PC-9 (cell line): Measurements from ENCODE around the gene OR8B8. TPM values are rescaled to one million over a fixed set of nuclear protein-coding genes. Genes with fewer than 3 reads are reported as not detected.
"Not testable (repeated sequence)": the region's sequence is repeated elsewhere in the genome, so short reads cannot be mapped to it uniquely, and the experiment has no call there.

Source experiments
- BruUV-seq: library from RNA; stranded (reverse); fragments of 400-500 nt; replicated peaks from 2 replicates; lab custom pipeline; 2021; lab: Mats Ljungman, UMichigan
- CTCF ChIA-PET: fragments of 300-600 bp; sonication (Branson Sonifier 250); formaldehyde crosslinking; loops from one replicate; lab custom pipeline; 2022; ENCODE audit warnings: antibody characterized with exemption; lab: Charles Lee
- POLR2A ChIA-PET: fragments of 300-600 bp; sonication (Branson Sonifier 250); formaldehyde crosslinking; loops from one replicate; lab custom pipeline; 2022; ENCODE audit warnings: antibody characterized with exemption; ENCODE audit not compliant: unreplicated experiment; lab: Charles Lee
- DNase-seq, 2 experiments: peaks; one replicate each; pipeline versions ENCODE4 v3.0.0 to v3.0.0-alpha.2; 2015 to 2022; ENCODE audit warnings: mixed read lengths in 1 of 2
- H2AFZ ChIP-seq: fragments of 200-600 bp; sonication (generic); 2 replicates; pipeline ENCODE4 v1.8.1; 2017; ENCODE audit warnings: antibody characterized with exemption
- H3F3A ChIP-seq: fragments of 200-600 bp; sonication (generic); 2 replicates; pipeline ENCODE4 v1.8.1; 2017; ENCODE audit warnings: antibody characterized with exemption, mild to moderate bottlenecking, low read depth; ENCODE audit not compliant: insufficient read depth
- H3K27ac ChIP-seq: fragments of 200-600 bp; sonication (generic); 2 replicates; pipeline ENCODE4 v1.6.1; 2016; ENCODE audit warnings: mixed run types
- H3K27me3 ChIP-seq: fragments of 200-600 bp; sonication (generic); 2 replicates; pipeline ENCODE4 v1.6.1; 2016; ENCODE audit warnings: low read depth, mixed run types; ENCODE audit not compliant: insufficient read depth
- H3K36me3 ChIP-seq: fragments of 200-600 bp; sonication (generic); 2 replicates; pipeline ENCODE4 v1.6.1; 2016; ENCODE audit warnings: low read depth, mixed run types
- H3K4me1 ChIP-seq: fragments of 200-600 bp; sonication (generic); replicated peaks from 2 replicates; pipeline ENCODE4 v1.6.1; 2016; ENCODE audit warnings: mixed run types; ENCODE audit not compliant: insufficient read depth
- H3K4me2 ChIP-seq: fragments of 200-600 bp; sonication (generic); 2 replicates; pipeline ENCODE4 v1.6.1; 2017; ENCODE audit warnings: mixed run types
- H3K4me3 ChIP-seq: fragments of 200-600 bp; sonication (generic); 2 replicates; pipeline ENCODE4 v1.6.1; 2016; ENCODE audit warnings: mixed run types
- H3K79me2 ChIP-seq: fragments of 200-600 bp; sonication (generic); 2 replicates; pipeline ENCODE4 v1.6.1; 2017; ENCODE audit warnings: low read depth, mixed run types
- H3K9me2 ChIP-seq: fragments of 200-600 bp; sonication (generic); 2 replicates; pipeline ENCODE4 v1.8.1; 2017; ENCODE audit warnings: mild to moderate bottlenecking; ENCODE audit not compliant: insufficient read depth
- H3K9me3 ChIP-seq: fragments of 200-600 bp; sonication (generic); 2 replicates; pipeline ENCODE4 v1.8.1; 2016; ENCODE audit warnings: low read depth; ENCODE audit not compliant: insufficient read depth
- H4K20me1 ChIP-seq: fragments of 200-600 bp; sonication (generic); 2 replicates; pipeline ENCODE4 v1.8.1; 2017; ENCODE audit not compliant: insufficient read depth
- EZH2 ChIP-seq: fragments of 200-600 bp; sonication (generic); IDR thresholded peaks from 2 replicates; pipeline ENCODE4 v1.8.0; 2017; ENCODE audit warnings: antibody characterized with exemption, low read depth
- intact Hi-C: fragments of 100-400 bp; cut with micrococcal nuclease; formaldehyde crosslinking; loops from one replicate; pipeline ENCODE4 v1.10.0; 2022; ENCODE audit not compliant: unreplicated experiment
- total RNA-seq: library from RNA; stranded (reverse); gene quantifications from 2 replicates; pipeline ENCODE4 v1.2.3, GENCODE V29; 2021
- TF ChIP-seq, protein P1 (sequence below): fragments of 200-600 bp; sonication (generic); conservative IDR thresholded peaks from 2 replicates; pipeline ENCODE4 v1.6.1; 2017; ENCODE audit warnings: mixed run types, antibody characterized with exemption, mild to moderate bottlenecking, moderate library complexity

The OR8B8 gene
- total RNA-seq, 1 experiment from 2014 or later = not detected

- H3K9me2 ChIP-seq = no peaks in the 10 kb centered on the region; the same call in 1 of the 2 replicates
- H3F3A ChIP-seq = no peaks in the 10 kb centered on the region
- no peaks in the 10 kb centered on the region for H3K79me2 ChIP-seq
- no peak overlapping the region for H3K4me2 ChIP-seq
- H3K36me3 ChIP-seq = no peaks in the 10 kb centered on the region
- peaks cover 5% of the 10 kb centered on the region for H3K27me3 ChIP-seq
- no peak for TF ChIP-seq EZH2
- TF ChIP-seq, protein P1, sequence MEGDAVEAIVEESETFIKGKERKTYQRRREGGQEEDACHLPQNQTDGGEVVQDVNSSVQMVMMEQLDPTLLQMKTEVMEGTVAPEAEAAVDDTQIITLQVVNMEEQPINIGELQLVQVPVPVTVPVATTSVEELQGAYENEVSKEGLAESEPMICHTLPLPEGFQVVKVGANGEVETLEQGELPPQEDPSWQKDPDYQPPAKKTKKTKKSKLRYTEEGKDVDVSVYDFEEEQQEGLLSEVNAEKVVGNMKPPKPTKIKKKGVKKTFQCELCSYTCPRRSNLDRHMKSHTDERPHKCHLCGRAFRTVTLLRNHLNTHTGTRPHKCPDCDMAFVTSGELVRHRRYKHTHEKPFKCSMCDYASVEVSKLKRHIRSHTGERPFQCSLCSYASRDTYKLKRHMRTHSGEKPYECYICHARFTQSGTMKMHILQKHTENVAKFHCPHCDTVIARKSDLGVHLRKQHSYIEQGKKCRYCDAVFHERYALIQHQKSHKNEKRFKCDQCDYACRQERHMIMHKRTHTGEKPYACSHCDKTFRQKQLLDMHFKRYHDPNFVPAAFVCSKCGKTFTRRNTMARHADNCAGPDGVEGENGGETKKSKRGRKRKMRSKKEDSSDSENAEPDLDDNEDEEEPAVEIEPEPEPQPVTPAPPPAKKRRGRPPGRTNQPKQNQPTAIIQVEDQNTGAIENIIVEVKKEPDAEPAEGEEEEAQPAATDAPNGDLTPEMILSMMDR = peak; percentile 72
- H4K20me1 ChIP-seq = no peaks in the 10 kb centered on the region
- no peak overlapping the region for H3K4me3 ChIP-seq
- no peaks in the 10 kb centered on the region for H3K4me1 ChIP-seq
- POLR2A ChIA-PET = no interaction called here
- BruUV-seq = no TSS peak
- H2AFZ ChIP-seq = no peak overlapping the region
- no peak overlapping the region for H3K27ac ChIP-seq
- H3K9me3 ChIP-seq = no peaks in the 10 kb centered on the region
- intact Hi-C loops = loop anchor here (2.0 kb wide), 1 partner anchor 421 kb away; no protein-coding TSS in a partner anchor
- CTCF ChIA-PET = no interaction called here
- DNase-seq = peak in 1 of 2 experiments; percentile 39
These were observed 30.1 kb downstream of the OR8B8 start for GRCh38 chr11:124415356-124415923.

DNA sequence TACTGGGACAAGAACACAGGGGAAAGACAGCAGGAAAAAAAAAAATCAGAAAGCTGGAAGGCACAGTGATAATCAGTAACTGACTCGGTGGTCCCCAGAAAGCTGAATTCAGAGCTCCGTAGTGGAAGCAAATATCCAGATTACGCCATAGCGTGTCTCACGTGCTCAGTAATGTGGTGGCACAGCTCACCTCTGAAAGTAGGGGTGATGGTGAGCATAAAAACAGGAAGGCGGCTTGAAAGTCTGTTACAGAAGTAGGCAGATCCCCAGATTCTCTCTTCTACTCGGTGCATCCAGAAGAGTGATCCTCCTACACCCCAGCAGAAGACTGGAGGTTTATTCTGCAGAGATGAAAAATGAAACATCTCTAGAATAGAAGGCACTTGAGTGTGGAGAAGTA, 35.6 kb downstream of the OR8B8 start:
- no TSS peak for BruUV-seq
- no peak for DNase-seq
- no peak overlapping the region for H3K27ac ChIP-seq
- no peaks in the 10 kb centered on the region; the same call in 1 of the 2 replicates for H3K9me2 ChIP-seq
- no peak overlapping the region for H3K4me3 ChIP-seq
- no peaks in the 10 kb centered on the region for H3F3A ChIP-seq
- intact Hi-C loops = no loop called here
- H3K4me1 ChIP-seq = no peaks in the 10 kb centered on the region
- no peak overlapping the region for H3K4me2 ChIP-seq
- H4K20me1 ChIP-seq = no peaks in the 10 kb centered on the region
- H3K27me3 ChIP-seq = peaks cover 16% of the 10 kb centered on the region; the same call in 1 of the 2 replicates
- no peak for TF ChIP-seq EZH2
- TF ChIP-seq, protein P1 = no peak
- no peaks in the 10 kb centered on the region for H3K9me3 ChIP-seq
- no peaks in the 10 kb centered on the region for H3K36me3 ChIP-seq
- no peak overlapping the region for H2AFZ ChIP-seq
- ChIA-PET CTCF (no interaction called here), POLR2A (no interaction called here)
- no peaks in the 10 kb centered on the region for H3K79me2 ChIP-seq

- H3K9me3 ChIP-seq = peaks cover 4% of the 10 kb centered on the region; the same call in 1 of the 2 replicates
- no peaks in the 10 kb centered on the region for H4K20me1 ChIP-seq
- H3K79me2 ChIP-seq = no peaks in the 10 kb centered on the region
- H3F3A ChIP-seq = no peaks in the 10 kb centered on the region
- no peak overlapping the region for H3K4me2 ChIP-seq
- H3K9me2 ChIP-seq = no peaks in the 10 kb centered on the region; the same call in 1 of the 2 replicates
- no peak overlapping the region for H3K27ac ChIP-seq
- no peak for TF ChIP-seq EZH2
- TF ChIP-seq, protein P1 = no peak
- H3K36me3 ChIP-seq = no peaks in the 10 kb centered on the region
- DNase-seq = no peak
- ChIA-PET CTCF (no interaction called here), POLR2A (no interaction called here)
- intact Hi-C loops = no loop called here
- no peak overlapping the region for H3K4me3 ChIP-seq
- H3K4me1 ChIP-seq = no peaks in the 10 kb centered on the region
- peaks cover 13% of the 10 kb centered on the region; the same call in 1 of the 2 replicates for H3K27me3 ChIP-seq
- BruUV-seq = no TSS peak
- no peak overlapping the region for H2AFZ ChIP-seq
These were observed 39.9 kb downstream of the OR8B8 start for GRCh38 chr11:124405581-124405980.

DNA sequence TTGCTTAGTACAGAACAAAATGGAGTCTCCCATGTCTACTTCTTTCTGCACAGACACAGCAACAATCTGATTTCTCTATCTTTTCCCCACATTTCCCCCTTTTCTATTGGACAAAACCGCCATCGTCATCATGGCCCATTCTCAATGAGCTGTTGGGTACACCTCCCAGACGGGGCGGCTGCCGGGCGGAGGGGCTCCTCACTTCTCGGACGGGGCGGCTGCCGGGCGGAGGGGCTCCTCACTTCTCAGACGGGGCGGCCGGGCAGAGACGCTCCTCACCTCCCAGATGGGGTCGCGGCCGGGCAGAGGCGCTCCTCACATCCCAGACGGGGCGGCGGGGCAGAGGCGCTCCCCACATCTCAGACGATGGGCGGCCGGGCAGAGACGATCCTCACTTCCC, 42.3 kb downstream of the OR8B8 start:
- intact Hi-C loops = loop anchor here (5.0 kb wide), 1 partner anchor 1469 kb away; no protein-coding TSS in a partner anchor
- H2AFZ ChIP-seq, CTCF ChIA-PET, H3F3A ChIP-seq, H3K27ac ChIP-seq, H3K9me2 ChIP-seq, H3K9me3 ChIP-seq, POLR2A ChIA-PET, BruUV-seq, DNase-seq, H3K4me1 ChIP-seq, H3K27me3 ChIP-seq, H3K4me2 ChIP-seq, H3K36me3 ChIP-seq, H3K79me2 ChIP-seq, H4K20me1 ChIP-seq, H3K4me3 ChIP-seq: not testable (repeated sequence)
